Ovary (tissue), 1 donor: ENCODE data around the gene CNTRL.

ENCODE experiments used
- EP300 ChIP-seq: sonication (generic); formaldehyde crosslinking; IDR thresholded peaks from one replicate; pipeline ENCODE4 v1.6.1; 2017; ENCODE audit warnings: antibody characterized with exemption
- POLR2A ChIP-seq: fragments of 450-650 bp; IDR thresholded peaks from one replicate; pipeline ENCODE4 v1.6.1; 2017; ENCODE audit warnings: antibody characterized with exemption, mild to moderate bottlenecking, moderate library complexity

DNA sequence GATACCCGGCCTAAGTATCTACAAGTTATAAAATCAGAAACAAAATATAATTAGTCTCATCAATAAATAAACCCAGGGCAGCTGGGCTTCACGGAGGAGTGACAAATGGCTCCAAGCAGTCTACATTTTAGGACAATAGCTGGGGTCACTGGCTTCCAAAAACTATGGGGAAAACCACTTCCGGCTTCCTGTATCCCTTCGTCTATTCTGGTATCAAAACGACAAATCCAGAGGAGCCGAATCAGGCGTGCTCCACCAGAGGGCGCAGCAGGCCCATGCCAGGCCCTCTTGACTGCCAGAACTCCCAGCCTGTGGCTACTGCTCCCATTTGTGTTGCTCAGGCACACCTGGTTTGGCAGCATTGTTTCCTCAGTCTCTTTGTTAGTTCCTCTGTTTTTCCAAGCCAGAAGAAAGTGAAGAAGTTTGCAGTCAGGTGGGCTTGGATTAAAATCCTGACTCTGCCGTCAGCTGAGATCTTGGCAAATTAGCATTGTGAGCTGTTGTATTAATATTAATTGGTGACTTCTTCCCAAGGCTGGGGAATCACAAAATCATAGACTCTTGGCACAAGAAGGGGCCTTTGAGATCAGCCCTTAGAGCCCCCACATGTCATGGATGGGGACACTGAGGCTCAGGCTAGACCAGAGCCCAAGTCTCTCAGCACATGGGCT, 138.5 kb downstream of the CNTRL start:
- TF ChIP-seq POLR2A (no peak), EP300 (no peak)
